ENCODE results near the gene CHD3. TPM values are rescaled to one million over a fixed set of nuclear protein-coding genes. Genes with fewer than 3 reads are reported as not detected.
"Not testable (repeated sequence)": the region's sequence is repeated elsewhere in the genome, so short reads cannot be mapped to it uniquely, and the experiment has no call there.

CHD3 gene
- total RNA-seq, 1 donor from 2014 or later: 128 TPM

DNA sequence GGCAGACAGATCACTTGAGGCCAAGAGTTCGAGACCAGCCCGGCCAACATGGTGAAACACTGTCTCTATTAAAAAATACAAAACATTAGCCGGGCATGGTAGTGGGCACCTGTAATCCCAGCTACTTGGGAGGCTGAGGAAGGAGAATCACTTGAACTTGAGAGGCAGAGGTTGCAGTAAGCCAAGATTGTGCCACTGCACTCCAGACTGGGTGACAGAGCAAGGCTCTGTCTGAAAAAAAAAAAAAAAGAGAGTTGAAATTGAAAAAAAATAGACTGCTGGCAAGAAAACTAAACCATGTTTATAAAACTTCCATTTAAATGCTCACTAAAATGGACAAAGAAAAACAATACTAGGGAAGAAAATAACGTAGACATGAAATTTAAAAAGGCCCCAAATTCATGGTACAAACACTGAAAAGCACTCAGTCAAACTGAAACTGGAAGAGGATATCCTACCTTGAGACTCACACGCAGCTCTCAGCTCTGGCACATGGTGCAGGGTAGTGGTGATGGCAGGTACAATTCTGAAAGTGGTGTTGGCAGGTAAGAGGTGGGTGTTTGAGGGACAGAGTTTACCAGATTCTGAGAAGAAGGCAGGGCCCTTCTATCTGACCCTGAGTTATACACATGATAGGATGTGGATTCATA, 62.7 kb downstream of the CHD3 start:
- H3K4me3 ChIP-seq: no peak overlapping the region
- no peak for DNase-seq (ENCODE audit: extremely low spot score in 2 of 2)

GRCh38 chr17:7953266-7953665, 64.7 kb downstream of the CHD3 start:
- H3K27ac ChIP-seq; H3K4me1 ChIP-seq; intact Hi-C loops (cut with DNase I); DNase-seq (ENCODE audit: extremely low spot score in 2 of 2); H3K9me3 ChIP-seq; H3K4me3 ChIP-seq; H3K27me3 ChIP-seq: not testable (repeated sequence)
- H3K36me3 ChIP-seq: peaks cover 0 to 10% of the 10 kb centered on the region in 2 donors

More for the DNA sequence above, 62.7 kb downstream of the CHD3 start:
- Histone ChIP-seq H3K4me1 (no peaks in the 10 kb centered on the region), H3K36me3 (peaks cover 0 to 29% of the 10 kb centered on the region in 2 donors), H3K9me3 (no peaks in the 10 kb centered on the region), H3K27ac (no peak overlapping the region), H3K27me3 (no peaks in the 10 kb centered on the region)
- TF ChIP-seq POLR2A (IDR thresholded peaks at IDR 0.05): no peak
- TF ChIP-seq POLR2AphosphoS5 (IDR thresholded peaks at IDR 0.05; ENCODE audit: insufficient read depth in 1 of 2, low read depth in 1 of 2): no peak
- no peak for TF ChIP-seq CTCF (IDR thresholded peaks at IDR 0.05)
- intact Hi-C loops (cut with DNase I): no loop called here

- DNase-seq (ENCODE audit: extremely low spot score in 2 of 2): no peak
- TF ChIP-seq CTCF (IDR thresholded peaks at IDR 0.05) (no peak), POLR2A (IDR thresholded peaks at IDR 0.05) (no peak), POLR2AphosphoS5 (IDR thresholded peaks at IDR 0.05; ENCODE audit: insufficient read depth in 1 of 2, low read depth in 1 of 2) (no peak)
- no peaks in the 10 kb centered on the region for H3K9me3 ChIP-seq
- no peak overlapping the region for H3K4me3 ChIP-seq
- H3K36me3 ChIP-seq: no peaks in the 10 kb centered on the region
- no peak overlapping the region for H3K27ac ChIP-seq
- H3K27me3 ChIP-seq: no peaks in the 10 kb centered on the region
- intact Hi-C loops (cut with DNase I): no loop called here
- no peaks in the 10 kb centered on the region for H3K4me1 ChIP-seq
Observed at GRCh38 chr17:7955414-7956227, 67.0 kb downstream of the CHD3 start.

DNA sequence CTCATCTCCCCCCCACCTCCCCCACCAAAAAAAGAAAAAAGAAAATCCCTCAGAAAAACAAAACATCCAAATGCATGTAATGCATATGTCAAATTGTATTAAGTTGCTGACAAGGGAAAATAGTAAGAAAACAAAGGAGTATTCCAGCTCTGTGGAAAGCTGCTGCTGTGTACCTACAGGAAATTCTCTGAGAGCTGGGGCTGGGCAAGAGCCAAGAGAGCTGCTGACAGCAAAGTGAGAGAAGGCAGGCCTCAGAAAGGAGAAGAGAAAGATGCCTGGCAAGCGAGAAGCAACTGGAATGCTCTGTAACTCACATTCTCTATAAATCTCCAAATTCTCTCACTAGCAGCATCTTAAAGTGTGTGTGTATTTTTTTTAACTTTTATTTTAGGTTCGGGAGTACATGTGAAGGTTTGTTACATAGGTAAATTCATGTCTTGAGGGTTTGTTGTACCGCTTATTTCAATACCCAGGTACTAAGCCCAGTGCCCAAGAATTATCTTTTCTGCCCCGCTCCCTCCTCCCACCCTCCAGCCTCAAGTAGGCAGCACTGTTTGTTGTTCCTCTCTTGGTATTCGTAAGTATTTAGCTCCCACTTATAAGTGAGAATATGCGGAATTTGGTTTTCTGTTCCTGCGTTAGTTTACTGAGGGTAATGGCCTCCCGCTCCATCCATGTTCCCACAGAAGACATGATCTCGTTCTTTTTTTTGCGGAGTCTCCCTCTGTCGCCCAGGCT, 67.8 kb downstream of the CHD3 start:
- no peak for TF ChIP-seq CTCF (IDR thresholded peaks at IDR 0.05)
- TF ChIP-seq POLR2AphosphoS5 (IDR thresholded peaks at IDR 0.05; ENCODE audit: insufficient read depth in 1 of 2, low read depth in 1 of 2): no peak
- no peak for TF ChIP-seq POLR2A (IDR thresholded peaks at IDR 0.05)
- no peak overlapping the region for H3K27ac ChIP-seq

GRCh38 chr17:7959503-7960253, 71.1 kb downstream of the CHD3 start:
- H3K27me3 ChIP-seq: no peaks in the 10 kb centered on the region
- H3K36me3 ChIP-seq: no peaks in the 10 kb centered on the region
- no peaks in the 10 kb centered on the region for H3K9me3 ChIP-seq
- H3K27ac ChIP-seq: no peak overlapping the region
- DNase-seq (ENCODE audit: extremely low spot score in 2 of 2): no peak
- H3K4me1 ChIP-seq: no peaks in the 10 kb centered on the region
- H3K4me3 ChIP-seq: no peak overlapping the region
- no peak for TF ChIP-seq POLR2AphosphoS5 (IDR thresholded peaks at IDR 0.05; ENCODE audit: insufficient read depth in 1 of 2, low read depth in 1 of 2)
- no peak for TF ChIP-seq POLR2A (IDR thresholded peaks at IDR 0.05)
- no peak for TF ChIP-seq CTCF (IDR thresholded peaks at IDR 0.05)
- intact Hi-C loops (cut with DNase I): no loop called here

More for the DNA sequence above, 67.8 kb downstream of the CHD3 start:
- no peaks in the 10 kb centered on the region for H3K27me3 ChIP-seq
- H3K9me3 ChIP-seq: no peaks in the 10 kb centered on the region
- intact Hi-C loops (cut with DNase I): no loop called here
- no peaks in the 10 kb centered on the region for H3K36me3 ChIP-seq
- no peak overlapping the region for H3K4me3 ChIP-seq
- no peak for DNase-seq (ENCODE audit: extremely low spot score in 2 of 2)
- no peaks in the 10 kb centered on the region for H3K4me1 ChIP-seq

All from vagina (tissue), 2 donors.